HEK293T (cell line): ENCODE data around the gene UBL7.

Experiments
- ELF4 ChIP-seq: fragments of 450-650 bp; IDR thresholded peaks from 2 replicates; pipeline ENCODE4 v1.6.1; 2017; ENCODE audit warnings: antibody characterized with exemption
- TARDBP ChIP-seq: fragments of 450-650 bp; IDR thresholded peaks from 2 replicates; pipeline ENCODE4 v1.6.1; 2016

DNA sequence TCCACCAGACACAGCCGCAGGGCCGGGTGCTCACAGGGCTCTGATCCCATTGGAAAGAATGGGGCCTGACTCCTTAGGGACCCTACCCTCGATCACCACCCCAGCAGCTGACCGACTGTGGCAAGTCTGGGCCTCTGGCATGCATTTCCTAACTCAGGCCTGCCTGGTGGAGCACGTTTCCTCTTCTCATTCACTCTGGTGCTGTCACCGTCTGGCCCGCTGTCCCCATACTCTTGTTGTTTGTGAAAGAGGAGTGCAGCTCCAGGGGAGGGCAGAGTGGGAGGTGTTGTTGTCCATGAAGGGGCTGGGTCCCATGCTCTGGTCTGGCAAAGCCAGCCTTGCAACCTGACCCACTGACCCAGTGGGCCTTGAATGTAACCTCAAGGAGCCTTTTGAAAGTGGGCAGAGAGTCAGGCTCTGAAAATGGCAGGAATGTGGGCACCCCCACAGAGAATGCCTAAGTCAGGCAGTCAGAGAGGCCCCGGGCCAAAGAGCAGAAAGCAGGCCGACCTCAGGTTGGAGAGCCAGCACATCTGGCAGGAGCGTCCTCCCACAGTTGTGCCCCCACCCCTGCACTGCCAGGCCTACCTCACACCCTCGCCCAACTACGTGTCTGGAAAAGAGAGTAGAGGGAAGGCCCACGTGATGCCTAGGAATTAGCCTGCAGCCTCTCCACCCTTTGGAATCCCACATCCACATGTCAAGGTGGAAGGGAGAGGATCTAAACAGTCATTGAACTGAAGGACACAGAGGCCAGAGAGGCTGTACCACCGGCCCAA, 38.1 kb downstream of the UBL7 start:
- TF ChIP-seq ELF4 = no peak
- no peak for TF ChIP-seq TARDBP
